ENCODE measurements around the gene FBXO28.

Gene FBXO28

GRCh38 chr1:224095867-224096266 lies 18.0 kb upstream of the FBXO28 start:
- DNase-seq, result no peak

GRCh38 chr1:224096773-224097172 lies 17.1 kb upstream of the FBXO28 start:
- DNase-seq, result no peak

DNA sequence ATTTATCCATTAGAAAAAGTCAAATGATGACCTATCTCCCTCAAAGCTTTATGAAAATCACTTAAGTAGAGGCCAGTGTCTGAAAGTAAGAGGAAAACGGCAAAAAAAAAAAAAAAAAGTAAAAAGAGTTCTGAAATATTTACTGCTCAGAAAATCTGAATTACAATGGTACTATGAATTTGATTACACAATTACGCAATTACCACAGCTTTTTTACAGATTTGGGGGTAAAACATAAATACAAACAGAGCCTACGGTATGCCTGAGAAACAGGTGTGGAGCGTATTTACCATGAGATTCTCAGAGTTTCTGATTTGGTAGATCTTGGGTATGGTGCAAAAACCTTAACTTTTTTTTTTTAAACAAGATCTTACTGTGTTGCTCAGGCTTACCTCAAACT lies 15.9 kb upstream of the FBXO28 start:
- DNase-seq, result no peak

DNA sequence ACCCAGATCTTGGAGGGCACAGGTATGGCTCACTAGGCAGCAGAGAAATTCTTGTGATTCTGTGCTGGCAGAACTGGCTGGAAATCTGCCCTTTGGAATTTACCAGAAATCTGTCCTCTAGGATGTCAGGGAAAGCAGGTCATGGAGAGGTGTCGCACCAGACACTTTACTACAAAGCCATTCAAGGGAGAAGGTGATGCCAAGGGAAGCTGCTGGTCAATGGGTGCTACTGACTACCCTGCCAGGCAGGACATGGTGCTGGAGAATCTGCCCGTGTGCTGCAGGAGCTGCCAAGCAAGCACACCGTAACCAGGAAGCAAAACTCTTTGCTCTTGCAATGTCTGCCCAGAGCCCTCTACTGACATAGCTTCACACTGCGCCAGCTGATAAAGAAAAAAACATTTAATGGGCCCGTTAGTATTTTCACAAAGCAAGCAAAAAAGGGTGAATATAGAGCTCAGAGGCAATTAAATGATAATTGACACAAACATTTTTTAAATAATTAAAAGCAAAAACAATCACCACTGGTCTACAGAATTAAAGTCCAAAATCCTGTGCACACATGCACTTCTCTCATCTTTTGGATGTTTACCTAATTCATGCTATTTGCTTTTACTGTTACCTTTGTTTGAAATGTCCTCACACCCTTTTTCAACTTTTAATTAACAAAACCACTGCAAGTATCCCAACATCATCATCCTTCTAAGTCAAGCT lies 7.2 kb upstream of the FBXO28 start:
- DNase-seq, result peak; percentile 2

DNA sequence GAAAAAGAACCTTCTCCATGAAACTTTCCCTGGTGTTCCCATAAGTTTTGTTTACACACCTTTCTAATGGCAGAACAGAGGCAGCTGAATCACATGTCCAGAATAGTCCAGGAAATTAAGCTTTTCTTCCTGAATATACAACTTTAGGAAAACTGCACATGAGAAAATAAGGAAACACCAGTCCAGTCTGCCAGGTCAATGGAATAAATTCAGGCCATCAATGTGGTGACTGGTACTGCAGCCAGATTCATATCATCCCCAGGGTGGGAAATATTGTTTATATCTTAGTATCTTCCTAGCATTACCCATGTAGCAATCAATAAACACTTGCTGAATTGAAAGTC lies 6.7 kb upstream of the FBXO28 start:
- DNase-seq, result no peak

GRCh38 chr1:224108991-224109390 lies 4.9 kb upstream of the FBXO28 start:
- DNase-seq, result no peak

DNA sequence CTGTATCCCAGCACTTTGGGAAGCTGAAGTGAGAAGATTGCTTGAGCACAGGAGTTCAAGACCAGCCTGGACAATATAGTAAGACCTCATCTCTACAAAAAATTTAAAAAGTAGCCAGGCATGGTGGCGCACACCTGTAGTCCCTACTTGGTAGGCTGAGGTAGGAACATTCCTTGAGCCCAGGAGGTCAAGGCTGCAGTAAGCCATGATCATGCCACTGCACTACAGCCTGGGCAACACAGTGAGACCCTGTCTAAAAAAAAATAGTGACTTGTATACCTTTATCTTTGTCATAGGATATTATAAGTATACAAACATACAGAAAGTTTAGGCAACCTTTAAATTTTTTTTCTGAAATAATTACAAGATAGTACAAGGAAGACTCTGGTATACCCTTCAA lies 3.9 kb upstream of the FBXO28 start:
- no peak for DNase-seq

- DNase-seq, result no peak
These were observed 906 bp upstream of the FBXO28 start for GRCh38 chr1:224113005-224113404.

GRCh38 chr1:224113545-224113917 lies 380 bp upstream of the FBXO28 start:
- DNase-seq, result no peak

DNA sequence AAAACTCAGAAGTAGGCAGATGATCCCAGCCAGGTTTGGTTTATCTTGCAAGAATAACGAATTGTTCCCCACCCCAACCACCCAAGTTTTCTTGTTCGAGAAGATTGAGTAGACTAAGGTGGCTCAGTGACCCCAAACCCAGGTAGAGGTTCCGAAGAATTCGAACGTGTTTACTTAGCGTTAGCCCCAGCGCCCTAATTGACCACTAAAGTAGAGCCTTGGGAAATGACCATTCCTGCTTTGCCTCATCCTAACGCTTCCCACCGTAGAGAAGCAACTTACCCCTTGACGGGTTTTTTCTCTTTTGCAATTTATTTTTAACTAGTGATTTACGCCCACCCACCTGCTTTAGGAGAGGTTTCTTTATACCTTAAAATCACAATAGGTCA lies 870 bp downstream of the FBXO28 start:
- no peak for DNase-seq

DNA sequence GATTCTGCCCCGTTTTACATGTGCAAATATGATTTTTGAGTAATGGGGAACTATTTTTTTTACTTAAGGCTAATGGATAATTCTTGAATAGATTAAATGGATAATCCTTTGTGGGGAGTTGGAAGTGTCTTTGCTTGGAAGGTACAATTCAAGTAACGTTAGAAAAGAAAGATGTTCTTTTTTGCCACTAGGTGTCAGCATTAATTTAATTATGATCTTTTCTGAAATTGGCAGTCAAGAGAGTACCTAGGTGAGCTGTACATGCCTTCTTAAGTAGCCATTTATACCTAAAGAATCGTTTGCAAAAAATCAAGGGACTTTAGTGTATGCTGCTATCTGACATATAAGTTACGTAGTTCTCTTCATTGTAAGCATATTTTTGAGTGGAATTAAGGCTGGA lies 2.2 kb downstream of the FBXO28 start:
- peak; percentile 70 for DNase-seq

DNA sequence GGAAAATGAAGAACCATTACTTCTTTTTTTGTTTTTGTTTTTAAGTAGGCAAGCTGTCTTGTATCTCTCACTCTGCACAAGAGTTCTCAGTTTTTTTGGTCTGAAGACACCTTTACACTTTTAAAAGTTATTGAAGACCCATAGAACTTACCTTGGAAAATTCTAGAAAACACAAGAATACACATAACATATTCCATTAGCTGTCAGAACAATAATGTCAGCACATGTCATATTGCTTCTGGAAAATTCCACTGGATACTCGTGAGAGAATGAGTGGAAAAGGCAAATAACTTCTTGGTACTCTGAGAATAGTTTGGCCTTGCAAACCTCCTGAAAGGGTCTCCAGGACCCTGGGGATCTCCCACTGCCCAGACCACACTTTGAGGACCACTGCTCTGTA lies 4.8 kb downstream of the FBXO28 start:
- no peak for DNase-seq

- DNase-seq, result no peak
These were observed 9.2 kb downstream of the FBXO28 start for GRCh38 chr1:224123136-224123535.

DNA sequence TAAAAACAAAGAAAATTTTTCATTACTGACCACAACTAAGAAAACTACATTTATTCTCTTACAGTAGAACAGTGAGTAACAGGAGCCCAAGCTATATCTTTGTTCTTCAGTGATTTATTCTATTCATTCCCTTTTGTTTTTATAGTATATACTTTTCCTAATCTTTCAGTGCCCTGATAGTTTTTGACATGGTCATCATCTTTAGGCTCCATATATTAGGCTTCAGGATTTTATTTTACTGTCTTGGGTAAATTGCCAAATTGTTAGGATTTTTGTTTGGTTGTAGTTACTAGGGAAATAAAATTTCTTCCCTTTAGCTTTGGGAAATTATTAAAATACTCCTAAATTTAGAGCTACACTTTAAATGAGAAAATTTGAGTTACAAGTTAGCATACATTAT lies 10.3 kb downstream of the FBXO28 start:
- DNase-seq, result no peak

GRCh38 chr1:224127925-224128819 lies 14.3 kb downstream of the FBXO28 start:
- DNase-seq, result no peak

DNA sequence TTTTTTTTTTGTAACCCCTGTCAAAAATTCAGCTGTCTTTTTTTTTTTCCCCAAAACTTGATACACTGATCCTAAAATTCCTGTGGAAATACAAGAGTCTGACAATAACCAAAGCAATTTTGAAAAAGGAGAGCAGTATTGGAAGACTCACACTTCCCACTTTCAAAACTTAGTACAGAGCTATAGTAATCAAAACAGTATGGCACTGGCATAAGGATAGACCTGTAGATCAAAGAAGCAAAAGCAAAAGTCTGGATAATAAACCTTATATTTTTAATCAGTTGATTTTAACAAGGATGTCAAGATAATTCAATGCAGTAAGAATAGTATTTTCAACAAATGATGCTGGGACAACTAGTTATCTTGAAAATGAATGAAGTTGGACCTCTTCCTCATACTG lies 17.3 kb downstream of the FBXO28 start:
- DNase-seq, result no peak

- DNase-seq, result no peak
These were observed 19.0 kb downstream of the FBXO28 start for GRCh38 chr1:224132901-224133300.

- no peak for DNase-seq
These were observed 19.9 kb downstream of the FBXO28 start for GRCh38 chr1:224133741-224134299.

DNA sequence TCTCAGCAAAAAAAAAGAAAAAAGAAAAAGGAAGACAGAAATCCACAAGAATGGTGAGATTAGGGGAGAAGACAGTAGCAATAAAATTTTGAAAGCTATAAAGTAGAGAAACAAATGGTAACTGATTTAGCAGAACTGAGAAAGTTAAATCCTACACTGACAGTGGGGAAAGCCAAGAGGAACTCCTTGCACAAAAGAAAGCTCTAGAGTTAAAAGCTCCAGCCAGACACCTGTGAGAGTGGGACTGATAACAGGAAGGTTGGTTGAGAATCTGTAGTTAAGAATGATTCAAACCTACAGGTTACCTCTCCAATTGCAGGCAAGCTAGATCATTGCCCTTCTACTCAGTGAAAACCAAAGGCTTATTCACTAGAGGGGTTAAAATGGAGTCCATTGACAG lies 23.6 kb downstream of the FBXO28 start:
- DNase-seq, result no peak

DNA sequence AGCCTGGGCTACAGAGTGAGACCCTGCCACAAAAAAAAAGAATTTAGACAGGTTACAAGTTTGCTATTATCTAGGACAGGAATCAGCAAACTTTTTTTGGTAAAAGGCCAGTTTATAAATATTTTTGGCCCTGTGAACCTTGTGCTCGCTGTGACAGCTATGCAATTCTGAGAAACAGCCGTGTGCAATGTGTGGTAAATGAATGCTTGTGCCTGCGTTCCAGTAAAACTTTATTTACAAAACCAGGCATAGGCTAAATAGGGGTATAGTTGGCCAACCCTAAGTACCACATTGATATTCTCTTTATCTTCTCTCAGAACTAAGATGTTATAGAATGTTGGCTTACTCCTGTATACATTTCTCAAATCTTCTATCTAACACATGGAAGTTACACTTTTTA lies 24.3 kb downstream of the FBXO28 start:
- DNase-seq, result no peak

DNA sequence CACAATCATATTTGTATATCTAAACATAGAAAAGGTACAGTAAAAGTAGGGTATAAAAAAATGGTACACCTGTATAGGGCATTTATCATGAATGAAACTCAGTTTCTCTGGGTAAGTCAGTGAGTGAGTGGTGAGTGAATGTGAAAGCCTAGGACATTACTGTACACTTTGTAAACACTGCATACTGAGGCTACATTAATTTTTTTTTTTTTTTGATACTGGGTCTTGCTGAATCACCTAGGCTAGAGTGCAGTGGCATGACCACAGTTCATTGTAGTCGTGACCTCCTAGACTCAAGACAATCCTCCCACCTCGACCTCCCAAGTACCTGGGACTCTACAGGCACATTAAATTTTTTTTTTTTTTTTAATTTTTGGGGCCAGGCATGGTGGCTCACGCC lies 27.8 kb downstream of the FBXO28 start:
- no peak for DNase-seq

DNA sequence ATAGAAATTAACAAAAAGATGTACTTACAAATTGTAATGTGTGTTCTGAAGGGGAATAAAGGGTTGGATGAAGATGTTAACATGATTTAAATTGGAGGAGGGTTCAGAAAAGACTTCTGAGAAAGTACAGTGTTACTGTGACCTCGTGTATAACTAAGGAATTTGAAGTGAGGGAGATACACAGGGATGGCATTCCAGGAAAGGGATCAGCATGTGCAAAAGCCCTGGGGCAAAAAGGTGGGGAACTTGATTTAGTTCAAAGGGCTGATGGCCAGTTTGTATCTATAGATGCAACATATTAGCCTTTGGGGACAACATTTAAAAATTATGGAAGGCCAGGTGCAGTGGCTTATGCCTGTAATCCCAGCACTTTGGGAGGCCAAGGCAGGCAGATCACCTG lies 35.8 kb downstream of the FBXO28 start:
- DNase-seq, result no peak

DNA sequence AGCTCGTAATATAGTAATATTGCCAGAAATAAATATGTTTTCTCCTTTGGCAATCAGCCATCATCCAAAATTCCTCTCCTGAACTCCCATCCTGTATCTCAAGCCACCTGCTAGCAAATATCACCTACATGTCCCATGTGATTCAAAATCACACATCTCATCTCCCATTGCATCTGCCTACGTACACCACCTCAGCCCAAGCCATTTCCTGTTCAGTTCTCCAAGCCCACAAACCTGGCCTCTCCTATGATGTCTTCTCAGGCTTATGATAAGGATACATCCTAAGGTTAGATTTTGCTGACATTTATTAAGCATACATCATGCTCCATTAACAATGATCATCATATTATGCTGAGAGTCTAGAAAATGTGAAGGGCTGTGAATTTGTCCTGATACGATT lies 37.2 kb downstream of the FBXO28 start:
- no peak for DNase-seq

DNA sequence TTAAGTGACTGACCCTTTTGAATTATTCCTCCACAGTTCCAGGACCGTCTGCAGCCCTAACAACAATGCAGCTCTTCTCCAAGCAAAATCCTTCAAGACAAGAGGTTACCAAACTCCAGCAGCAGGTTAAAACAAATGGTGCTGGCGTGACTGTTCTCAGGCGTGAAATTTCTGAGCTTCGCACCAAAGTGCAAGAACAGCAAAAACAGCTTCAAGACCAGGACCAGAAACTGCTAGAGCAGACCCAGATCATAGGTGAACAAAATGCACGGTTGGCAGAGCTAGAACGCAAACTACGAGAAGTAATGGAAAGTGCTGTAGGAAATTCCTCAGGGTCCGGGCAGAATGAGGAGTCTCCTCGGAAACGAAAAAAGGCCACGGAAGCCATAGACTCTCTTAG lies 43.4 kb downstream of the FBXO28 start:
- DNase-seq, result no peak

All from NCI-H446 treated with DMSO at 0.1 percent for 48 hours (cell line).